ENCODE data around the gene DUSP10. TPM values are rescaled to one million over a fixed set of nuclear protein-coding genes. Genes with fewer than 3 reads are reported as not detected.
A peak's percentile ranks its signal among the peaks of the same experiment; 100 is the strongest.

The DUSP10 gene
- total RNA-seq, 2 donors from 2014 or later = 8.2 to 11.7 TPM

DNA sequence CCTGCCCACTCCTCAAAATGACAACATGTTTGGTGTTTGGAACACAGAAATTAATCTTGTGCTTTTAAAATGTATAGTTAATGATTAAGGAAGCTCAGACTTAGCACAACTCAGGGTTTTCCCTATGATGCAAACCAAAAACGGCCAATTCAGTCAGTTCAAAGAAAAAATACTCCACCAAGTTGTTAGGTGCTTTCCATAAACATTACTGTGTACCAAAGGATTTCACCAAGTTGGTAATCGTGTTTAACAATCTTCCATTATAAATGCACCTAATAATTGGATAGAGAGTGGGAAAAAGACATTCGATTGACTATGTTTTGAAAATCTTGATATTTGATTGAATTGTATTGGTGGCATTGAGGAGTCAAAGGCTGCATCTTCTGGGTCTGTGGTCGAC is 33.3 kb upstream of the DUSP10 start:
- Mint-ChIP-seq H3K36me3 (ENCODE audit: low read depth) (no peaks in the 10 kb centered on the region), H3K9me3 (no peaks in the 10 kb centered on the region), H3K27me3 (no peaks in the 10 kb centered on the region), H3K27ac (peak overlapping the region; percentile 94), H3K4me3 (peak overlapping the region; percentile 57), H3K4me1 (peaks cover 53% of the 10 kb centered on the region)
- ATAC-seq (replicated peaks) = no peak

DNA sequence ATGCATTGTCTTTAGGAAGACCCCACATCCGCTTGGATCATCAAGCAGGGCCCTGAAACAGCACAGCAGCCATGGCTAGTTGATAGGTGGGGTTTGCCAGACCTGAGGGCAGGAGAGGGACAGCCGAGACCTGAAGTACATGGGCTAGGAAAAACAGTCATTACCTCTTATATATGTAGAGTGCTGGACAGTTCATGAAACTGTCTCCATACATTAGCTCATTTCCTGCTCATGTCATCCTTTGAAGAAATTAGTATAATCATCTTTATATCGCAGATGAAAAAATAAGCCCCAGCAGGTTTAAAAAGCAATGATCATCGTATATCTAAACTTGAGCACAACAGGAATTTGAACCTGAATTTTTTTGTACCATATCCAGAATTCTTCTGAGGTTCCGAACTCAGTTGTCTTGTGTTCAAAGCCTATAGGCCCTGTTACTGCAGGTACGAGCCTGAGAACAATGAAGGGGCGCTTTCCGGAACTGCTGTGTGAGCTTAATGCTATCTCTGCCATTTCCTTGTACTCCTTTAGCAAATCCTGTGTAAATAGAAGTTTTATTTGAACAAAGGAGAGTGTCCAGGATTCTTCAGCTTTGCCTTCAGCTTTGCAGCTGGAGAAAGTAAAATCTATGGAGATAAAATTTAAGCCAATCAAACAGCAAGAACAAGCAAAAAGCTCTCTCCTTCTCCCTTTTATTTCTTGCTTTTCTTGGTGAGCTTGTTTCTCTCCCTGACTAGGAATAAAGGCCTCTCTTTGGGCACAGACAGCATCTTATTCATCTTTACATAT is 32.4 kb upstream of the DUSP10 start:
- Mint-ChIP-seq H3K36me3 (ENCODE audit: low read depth) (no peaks in the 10 kb centered on the region), H3K4me1 (peaks cover 46% of the 10 kb centered on the region), H3K27me3 (no peaks in the 10 kb centered on the region), H3K4me3 (no peak overlapping the region), H3K9me3 (no peaks in the 10 kb centered on the region), H3K27ac (no peak overlapping the region)
- ATAC-seq (replicated peaks) = no peak

DNA sequence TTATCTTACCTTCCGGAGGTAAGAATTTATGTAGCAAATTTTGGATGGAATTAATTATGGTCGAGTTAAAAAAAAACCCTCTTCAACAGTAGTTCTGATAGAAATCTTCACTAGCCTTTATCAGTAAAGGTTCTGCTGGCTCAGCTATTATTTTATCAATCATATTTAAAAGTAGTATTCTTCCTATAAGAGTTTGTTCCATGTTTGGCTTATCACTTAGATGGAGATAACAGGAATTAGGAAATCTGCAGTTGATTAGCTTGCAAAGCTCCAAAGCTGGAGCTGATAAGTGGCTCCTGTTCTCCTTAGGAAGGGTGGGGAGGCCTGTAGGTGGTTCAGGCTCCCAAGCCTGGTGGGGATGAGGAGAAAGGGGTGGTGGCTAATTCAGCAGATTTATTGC is 31.5 kb upstream of the DUSP10 start:
- Mint-ChIP-seq H3K4me3 (no peak overlapping the region), H3K9me3 (no peaks in the 10 kb centered on the region), H3K36me3 (ENCODE audit: low read depth) (no peaks in the 10 kb centered on the region), H3K4me1 (peaks cover 37% of the 10 kb centered on the region), H3K27ac (no peak overlapping the region), H3K27me3 (no peaks in the 10 kb centered on the region)
- no peak for ATAC-seq (replicated peaks)

DNA sequence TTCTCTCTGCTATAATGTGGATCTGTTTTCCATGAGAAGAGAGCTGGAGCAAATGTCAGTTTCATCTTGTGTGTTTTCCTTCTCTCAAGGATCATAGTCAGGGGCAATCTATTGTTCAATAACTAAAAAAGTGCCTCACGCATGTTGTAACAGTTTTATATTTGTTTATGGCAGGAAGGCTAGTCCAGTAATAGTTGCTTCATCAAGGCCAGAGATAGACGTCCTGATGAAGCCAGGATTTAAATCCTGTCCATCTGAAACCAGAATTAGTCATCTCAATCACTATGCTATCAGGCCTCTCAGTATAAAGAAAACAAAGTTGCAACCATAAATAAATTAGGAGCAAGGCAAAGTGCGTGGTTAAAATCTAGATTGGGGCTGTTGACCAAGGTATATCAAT is 30.2 kb upstream of the DUSP10 start:
- H3K9me3 Mint-ChIP-seq = no peaks in the 10 kb centered on the region
- H3K27me3 Mint-ChIP-seq = no peaks in the 10 kb centered on the region
- H3K4me1 Mint-ChIP-seq = peaks cover 25% of the 10 kb centered on the region
- no peak for ATAC-seq (replicated peaks)
- H3K36me3 Mint-ChIP-seq (ENCODE audit: low read depth) = no peaks in the 10 kb centered on the region
- H3K4me3 Mint-ChIP-seq = no peak overlapping the region
- no peak overlapping the region for H3K27ac Mint-ChIP-seq

DNA sequence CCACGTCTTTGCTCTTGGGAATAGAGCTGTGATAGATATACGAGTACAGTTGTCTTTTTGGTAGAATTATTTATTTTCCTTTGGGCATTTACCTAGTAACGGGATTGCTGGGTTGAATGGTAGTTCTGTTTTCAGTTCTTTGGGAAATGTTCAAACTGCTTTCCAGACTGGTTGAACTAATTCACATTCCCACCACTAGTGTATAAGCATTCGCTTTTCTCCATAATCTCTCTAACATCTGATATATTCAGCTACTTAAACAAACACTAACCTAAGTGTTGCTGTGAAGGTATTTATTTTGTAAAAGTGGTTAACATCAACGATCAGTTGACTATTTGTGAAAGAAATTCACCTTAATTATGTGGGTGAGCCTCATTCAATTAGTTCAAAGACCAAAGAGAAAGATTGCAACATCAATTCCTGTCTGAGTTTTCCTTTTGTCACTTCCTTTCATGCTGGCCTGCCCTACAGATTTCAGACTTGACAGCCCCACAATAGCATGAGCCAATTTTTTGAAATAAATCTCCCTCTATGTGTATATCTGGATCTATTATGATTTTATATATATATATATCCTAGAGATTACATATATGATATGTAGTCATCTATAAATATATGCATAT is 26.7 kb upstream of the DUSP10 start:
- ATAC-seq (replicated peaks) = no peak
- H3K36me3 Mint-ChIP-seq (ENCODE audit: low read depth) = no peaks in the 10 kb centered on the region
- H3K4me3 Mint-ChIP-seq = no peak overlapping the region
- H3K27me3 Mint-ChIP-seq = no peaks in the 10 kb centered on the region
- no peak overlapping the region for H3K27ac Mint-ChIP-seq
- no peaks in the 10 kb centered on the region for H3K4me1 Mint-ChIP-seq
- H3K9me3 Mint-ChIP-seq = no peaks in the 10 kb centered on the region

DNA sequence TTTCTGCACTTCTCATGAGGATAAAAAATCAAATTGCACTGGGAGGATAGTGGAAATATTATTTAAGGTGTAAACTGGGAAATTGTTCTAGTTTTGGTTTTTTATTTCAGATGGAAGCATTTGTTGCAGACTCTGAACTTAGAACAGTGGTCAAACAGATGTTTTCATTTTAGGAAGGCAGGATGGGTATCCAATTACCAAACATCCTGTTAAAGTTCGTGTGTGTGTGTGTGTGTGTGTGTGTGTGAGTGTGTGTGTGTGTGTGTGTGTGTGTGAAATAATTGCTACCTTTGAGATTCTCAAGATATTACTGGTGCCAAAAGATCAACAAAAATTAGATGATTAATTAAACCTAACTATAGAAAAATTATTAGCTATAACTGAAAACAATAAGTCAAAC is 24.3 kb upstream of the DUSP10 start:
- Mint-ChIP-seq H3K27ac (no peak overlapping the region), H3K9me3 (no peaks in the 10 kb centered on the region), H3K4me1 (no peaks in the 10 kb centered on the region), H3K4me3 (no peak overlapping the region), H3K27me3 (no peaks in the 10 kb centered on the region), H3K36me3 (ENCODE audit: low read depth) (no peaks in the 10 kb centered on the region)
- no peak for ATAC-seq (replicated peaks)

DNA sequence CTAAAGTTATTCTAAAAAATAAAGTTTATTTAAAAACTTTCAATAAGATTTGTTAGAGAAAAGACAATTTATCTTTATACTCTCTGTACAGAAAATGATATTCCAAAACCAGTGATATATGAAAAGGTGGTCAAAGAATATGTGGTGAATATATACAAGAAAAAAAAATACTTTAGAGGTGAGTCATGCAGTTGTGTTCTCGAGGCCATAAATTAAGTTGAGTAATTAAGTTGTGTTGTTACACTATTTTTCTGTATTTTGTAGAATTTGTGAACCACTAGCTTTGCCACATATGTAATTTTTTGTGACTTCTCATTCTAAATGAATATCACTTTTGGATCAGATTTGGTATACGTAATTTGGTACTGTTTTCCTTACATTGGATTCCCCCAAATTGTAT is 23.6 kb upstream of the DUSP10 start:
- Mint-ChIP-seq H3K4me3 (no peak overlapping the region), H3K36me3 (ENCODE audit: low read depth) (no peaks in the 10 kb centered on the region), H3K4me1 (no peaks in the 10 kb centered on the region), H3K27me3 (no peaks in the 10 kb centered on the region), H3K9me3 (no peaks in the 10 kb centered on the region), H3K27ac (no peak overlapping the region)
- no peak for ATAC-seq (replicated peaks)

DNA sequence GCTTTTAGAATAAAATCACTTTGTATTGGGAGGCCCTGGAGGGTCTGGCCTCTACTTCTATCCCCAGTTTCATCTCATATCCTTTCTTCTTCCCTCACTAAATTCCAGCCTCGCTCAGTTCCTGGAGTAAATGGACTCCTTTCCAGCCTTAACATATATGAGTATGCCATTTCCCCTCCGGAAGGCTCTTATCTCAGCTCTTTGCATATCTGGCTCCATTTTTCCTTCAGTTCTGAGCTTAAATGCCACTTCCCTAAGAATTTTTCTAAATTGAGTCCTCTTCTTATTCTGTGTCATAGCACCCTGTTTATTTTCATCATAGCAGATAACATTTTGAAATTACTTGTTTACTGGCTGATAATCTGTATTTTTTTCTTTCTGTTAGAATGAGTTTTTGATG is 20.2 kb upstream of the DUSP10 start:
- no peaks in the 10 kb centered on the region for H3K4me1 Mint-ChIP-seq
- no peaks in the 10 kb centered on the region for H3K36me3 Mint-ChIP-seq (ENCODE audit: low read depth)
- H3K4me3 Mint-ChIP-seq = no peak overlapping the region
- ATAC-seq (replicated peaks) = no peak
- H3K27me3 Mint-ChIP-seq = no peaks in the 10 kb centered on the region
- no peak overlapping the region for H3K27ac Mint-ChIP-seq
- no peaks in the 10 kb centered on the region for H3K9me3 Mint-ChIP-seq

DNA sequence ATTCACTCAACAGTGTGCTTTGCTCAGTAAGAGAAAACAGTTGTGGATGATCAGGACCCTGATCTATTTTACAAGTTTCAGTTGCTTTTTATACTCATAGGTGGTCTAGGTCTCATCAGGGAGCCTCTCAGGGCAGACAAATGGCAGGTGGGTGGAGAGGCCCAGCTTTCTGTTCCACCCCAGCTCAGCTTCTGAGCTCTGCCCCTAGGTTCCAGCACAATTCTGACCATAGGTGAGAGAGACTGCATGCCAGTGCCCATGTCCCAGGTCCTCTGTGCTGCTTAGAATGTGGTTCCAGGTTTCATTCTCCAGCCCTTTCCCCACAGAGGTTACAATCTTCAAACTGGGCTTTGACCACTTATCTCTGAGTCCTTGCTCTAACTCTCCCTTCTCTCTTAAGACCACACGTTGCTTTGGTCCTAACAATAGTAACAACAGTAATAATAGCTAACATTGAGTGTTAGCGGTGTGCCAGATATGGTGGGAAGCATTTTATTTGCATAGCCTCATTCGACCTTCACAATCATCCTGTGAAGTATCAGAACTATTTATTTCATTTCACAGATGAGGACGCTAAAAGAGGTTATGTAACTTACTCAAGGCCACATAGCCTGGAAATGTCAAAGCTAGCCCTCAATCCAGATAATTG is 19.6 kb upstream of the DUSP10 start:
- ATAC-seq (replicated peaks) = peak; percentile 18
- no peaks in the 10 kb centered on the region for H3K27me3 Mint-ChIP-seq

DNA sequence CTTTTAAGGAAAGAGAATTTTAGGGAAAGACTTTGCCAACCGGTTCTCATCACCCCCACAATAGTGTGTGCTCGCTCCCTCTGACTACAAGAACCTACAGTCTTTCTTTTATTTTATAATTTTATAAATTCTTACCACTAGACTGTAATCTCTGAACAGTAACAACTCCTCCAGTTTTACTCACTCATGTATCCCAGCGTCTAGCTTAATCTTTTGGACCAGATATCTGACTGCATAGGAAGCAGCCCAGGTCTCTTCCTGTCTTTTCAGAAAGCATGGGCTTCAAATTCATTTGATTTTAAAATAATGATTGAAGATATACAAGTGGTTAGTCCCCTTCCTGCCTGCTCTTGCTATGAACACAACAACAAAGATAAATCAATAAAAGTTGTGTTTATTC is 19.0 kb upstream of the DUSP10 start:
- Mint-ChIP-seq H3K36me3 (ENCODE audit: low read depth) (no peaks in the 10 kb centered on the region), H3K27ac (no peak overlapping the region), H3K4me3 (no peak overlapping the region), H3K27me3 (no peaks in the 10 kb centered on the region), H3K9me3 (no peaks in the 10 kb centered on the region), H3K4me1 (no peaks in the 10 kb centered on the region)
- ATAC-seq (replicated peaks) = no peak

More for the DNA sequence above, 19.6 kb upstream of the DUSP10 start:
- Mint-ChIP-seq H3K4me1 (no peaks in the 10 kb centered on the region), H3K36me3 (ENCODE audit: low read depth) (no peaks in the 10 kb centered on the region), H3K4me3 (no peak overlapping the region), H3K27ac (no peak overlapping the region), H3K9me3 (no peaks in the 10 kb centered on the region)

DNA sequence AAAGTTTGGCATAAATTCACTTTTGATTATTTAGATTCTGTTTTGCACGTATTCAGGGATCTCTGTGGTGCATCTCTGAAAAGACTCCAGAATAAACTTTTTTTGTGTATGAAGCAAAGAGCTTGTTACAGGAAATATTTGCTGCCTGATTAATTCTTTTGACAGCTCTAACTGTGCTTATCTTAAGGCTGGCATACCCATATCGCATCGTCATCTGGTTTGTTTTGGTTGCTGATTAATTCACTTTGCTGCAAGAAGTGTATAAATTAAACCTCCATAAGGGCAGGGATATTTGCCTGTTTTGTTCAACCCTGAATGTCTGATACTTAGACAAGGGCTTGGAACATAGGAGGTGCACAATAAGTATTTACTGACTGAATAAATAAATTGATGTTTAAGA is 17.5 kb upstream of the DUSP10 start:
- no peak for ATAC-seq (replicated peaks)
- H3K4me1 Mint-ChIP-seq = peaks cover 6% of the 10 kb centered on the region
- no peaks in the 10 kb centered on the region for H3K36me3 Mint-ChIP-seq (ENCODE audit: low read depth)
- H3K9me3 Mint-ChIP-seq = no peaks in the 10 kb centered on the region
- H3K27ac Mint-ChIP-seq = no peak overlapping the region
- H3K27me3 Mint-ChIP-seq = no peaks in the 10 kb centered on the region
- no peak overlapping the region for H3K4me3 Mint-ChIP-seq

DNA sequence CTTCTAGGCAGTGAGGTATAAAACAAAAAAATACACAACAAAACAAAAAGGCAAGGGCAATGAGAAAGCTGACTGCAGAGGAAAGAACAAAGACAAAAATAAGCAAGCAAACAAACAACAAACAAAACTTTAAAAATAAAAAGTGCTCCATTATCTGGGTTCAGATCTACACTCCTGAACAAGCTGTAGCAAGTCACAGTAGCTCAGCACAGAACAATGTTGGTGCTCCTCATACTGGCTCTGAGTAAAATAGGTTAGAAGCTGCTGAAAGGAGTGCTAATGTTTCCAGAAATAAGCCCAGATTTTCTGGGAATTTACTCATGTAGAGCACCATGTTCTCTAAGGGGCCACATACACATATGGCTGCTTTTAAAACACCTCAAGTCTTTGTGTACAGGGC is 16.6 kb upstream of the DUSP10 start:
- H3K4me3 Mint-ChIP-seq = no peak overlapping the region
- no peak overlapping the region for H3K27ac Mint-ChIP-seq
- no peaks in the 10 kb centered on the region for H3K9me3 Mint-ChIP-seq
- no peaks in the 10 kb centered on the region for H3K27me3 Mint-ChIP-seq
- no peaks in the 10 kb centered on the region for H3K36me3 Mint-ChIP-seq (ENCODE audit: low read depth)
- no peak for ATAC-seq (replicated peaks)
- H3K4me1 Mint-ChIP-seq = peaks cover 13% of the 10 kb centered on the region

DNA sequence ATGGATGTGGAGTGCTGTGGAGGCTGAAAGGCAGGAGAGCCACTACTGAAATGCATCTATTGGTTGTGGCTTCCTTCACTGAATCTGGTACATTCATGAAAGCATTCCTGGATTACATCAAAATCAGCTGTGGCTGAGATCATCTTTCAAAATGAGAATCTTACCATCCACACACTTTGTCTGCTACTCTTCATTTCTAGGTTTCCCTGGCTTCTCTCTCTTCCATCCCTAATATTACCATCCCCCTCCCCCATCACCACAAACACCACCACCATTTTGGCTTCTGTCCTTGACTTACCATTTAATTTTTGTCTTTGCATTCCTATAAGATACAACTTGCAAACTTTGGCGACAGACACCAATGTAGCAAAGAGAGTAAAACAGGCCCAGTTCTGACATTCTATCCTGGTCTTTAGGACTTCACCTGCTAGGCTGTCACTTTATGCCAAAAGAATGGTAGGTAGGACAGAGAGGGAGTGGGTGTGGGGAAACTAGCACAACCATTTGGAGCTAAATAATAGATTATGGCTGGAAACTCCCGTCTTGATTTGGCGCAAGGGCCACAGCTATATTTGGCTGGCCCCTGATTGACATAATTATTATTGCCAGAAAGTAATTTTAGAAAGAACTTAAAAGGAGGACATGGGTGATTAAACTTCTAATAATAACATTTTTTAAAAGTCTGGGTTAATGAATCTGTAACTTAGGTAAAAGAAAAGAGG is 15.1 kb upstream of the DUSP10 start:
- peak; percentile 10 for ATAC-seq (replicated peaks)
- no peaks in the 10 kb centered on the region for H3K9me3 Mint-ChIP-seq
- no peaks in the 10 kb centered on the region for H3K36me3 Mint-ChIP-seq (ENCODE audit: low read depth)
- peaks cover 13% of the 10 kb centered on the region for H3K4me1 Mint-ChIP-seq
- H3K27me3 Mint-ChIP-seq = no peaks in the 10 kb centered on the region
- no peak overlapping the region for H3K4me3 Mint-ChIP-seq
- no peak overlapping the region for H3K27ac Mint-ChIP-seq

DNA sequence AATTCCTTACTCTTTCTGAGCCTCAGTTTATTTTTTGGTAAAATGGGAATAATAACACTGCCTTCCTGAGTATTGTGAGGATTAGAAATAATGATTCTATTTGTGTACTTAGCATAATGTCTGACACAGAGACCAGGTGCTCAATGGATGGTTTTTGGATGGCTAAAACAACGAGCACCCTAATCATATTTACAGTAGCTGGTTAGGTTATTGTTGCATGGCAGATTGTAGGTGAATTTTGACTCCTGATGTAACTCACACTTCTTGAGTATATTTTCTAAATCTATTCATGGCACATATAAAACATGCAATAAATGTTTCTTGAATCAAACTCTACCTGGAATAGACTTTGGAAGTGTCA is 11.9 kb upstream of the DUSP10 start:
- H3K27ac Mint-ChIP-seq = peak overlapping the region; percentile 74
- H3K4me1 Mint-ChIP-seq = peaks cover 13% of the 10 kb centered on the region
- no peaks in the 10 kb centered on the region for H3K9me3 Mint-ChIP-seq
- H3K27me3 Mint-ChIP-seq = no peaks in the 10 kb centered on the region
- H3K4me3 Mint-ChIP-seq = peak overlapping the region; percentile 56
- H3K36me3 Mint-ChIP-seq (ENCODE audit: low read depth) = no peaks in the 10 kb centered on the region
- ATAC-seq (replicated peaks) = peak; percentile 17

All from activated T-helper 17 cell treated with anti-CD3 and anti-CD28 coated beads, Interleukin-2, amount 50 U/mL, for 72 hours (primary cell).